ENCODE measurements around the gene TDP1. TPM values are rescaled to one million over a fixed set of nuclear protein-coding genes. Genes with fewer than 3 reads are reported as not detected.
A peak's percentile ranks its signal among the peaks of the same experiment; 100 is the strongest.

TDP1 gene
- total and polyA plus RNA-seq, 9 of the 15 experiments (the other 6 are each of a cell fraction or from before 2014, with no cell fraction given), result 21.4 to 41.6 (median 32.3) TPM

DNA sequence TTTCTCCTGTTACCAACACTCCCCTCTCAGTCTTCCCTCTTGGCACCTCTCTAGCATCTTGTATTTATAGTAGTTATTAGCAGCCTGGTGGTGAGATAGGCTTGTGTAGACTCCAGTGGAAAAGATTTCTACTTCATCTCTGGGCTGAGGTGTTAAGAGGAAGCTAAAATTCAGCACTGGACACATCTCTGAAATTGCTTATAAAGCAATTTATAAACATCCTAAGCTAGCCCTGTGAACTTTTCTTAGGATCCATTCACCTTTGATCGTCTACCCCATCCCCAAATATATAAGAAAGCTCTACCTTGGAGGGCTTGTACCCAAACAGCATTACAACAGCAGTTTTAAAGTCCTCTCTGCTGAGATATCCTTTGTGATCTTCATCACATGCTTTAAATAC lies 2.1 kb upstream of the TDP1 start:
- H3K79me2 ChIP-seq (ENCODE audit: control insufficient read depth, insufficient read depth, low read length), result peaks cover 33% of the 10 kb centered on the region
- peak overlapping the region in 1 of 2 experiments; percentile 77; a peak in 2 of 4 replicates for H3K9ac ChIP-seq (ENCODE audit: insufficient read depth in 1 of 2, low read depth in 2 of 2, low read length in 2 of 2)
- H3K9me3 ChIP-seq (replicated peaks; ENCODE audit: control insufficient read depth, insufficient read depth, low read depth, low read length), result 0 out of 2 replicates have a peak, but pooled peaks cover 2% of the 10 kb centered on the region
- DNase-seq (ENCODE audit: extremely low read depth in 1 of 4, low spot score in 3 of 4) (no peak), ATAC-seq (no peak), FAIRE-seq (no peak)
- H3K9me1 ChIP-seq (ENCODE audit: control insufficient read depth, insufficient read depth, low read length), result no peaks in the 10 kb centered on the region
- H3K4me2 ChIP-seq (ENCODE audit: insufficient read depth, low read length), result peak overlapping the region; percentile 94
- peak overlapping the region; percentile 85 for H3K4me3 ChIP-seq
- TF ChIP-seq C11orf30 (IDR thresholded peaks at IDR 0.05; ENCODE audit: low read depth) (peak; percentile 58), CHAMP1 (IDR thresholded peaks at IDR 0.05) (no peak), ZNF232 (CRISPR knock-in tag; IDR thresholded peaks at IDR 0.05) (no peak), ZNF316 (IDR thresholded peaks at IDR 0.05) (peak; percentile 73), CEBPG (CRISPR knock-in tag; IDR thresholded peaks at IDR 0.05) (no peak), CEBPG (tag; conservative IDR thresholded peaks at IDR 0.05 in 1 of 2, IDR thresholded peaks at IDR 0.05 in 1 of 2) (no peak), MAFG (tag; conservative IDR thresholded peaks at IDR 0.05) (peak; percentile 45; the same call in 1 of the 2 replicates), ATF7 (IDR thresholded peaks at IDR 0.05) (no peak)
- BruUV-seq (replicated peaks), result no TSS peak
- peaks cover 4 to 7% of the 10 kb centered on the region in 2 experiments; a peak in 3 of 5 replicates for H3K4me1 ChIP-seq (replicated peaks in 1 of 2; ENCODE audit: control insufficient read depth in 2 of 2, insufficient read depth in 2 of 2, low read length in 2 of 2)
- no peaks in the 10 kb centered on the region for H4K20me1 ChIP-seq (replicated peaks; ENCODE audit: control insufficient read depth, insufficient read depth, low read length)
- in situ Hi-C loops (cut with MboI) (no loop called here), intact Hi-C loops (cut with micrococcal nuclease) (no loop called here)
- POLR2A ChIA-PET, result no interaction called here
- CTCF ChIA-PET (ENCODE audit: low intra/inter-chr PET ratio), result no interaction called here
- peaks cover 36% of the 10 kb centered on the region; the same call in 2 of the 3 replicates for H3K36me3 ChIP-seq (ENCODE audit: control insufficient read depth, insufficient read depth, low read length)
- H3K27me3 ChIP-seq (ENCODE audit: control insufficient read depth in 2 of 2, insufficient read depth in 2 of 2, low read length in 2 of 2), result no peaks in the 10 kb centered on the region
- 8% methylated on average over 1 of the region's 1 CpG for WGBS (ENCODE audit: insufficient coverage, low coverage, missing lambda C conversion rate)
- 0 out of 2 replicates have a peak overlapping the region, but pooled peaks have one; percentile 92 for H2AFZ ChIP-seq (ENCODE audit: low read depth, low read length)
- peak overlapping the region; percentile 88; the same call in 1 of the 3 replicates for H3K27ac ChIP-seq (ENCODE audit: extremely low read depth, low read depth, low read length)
